ENCODE measurements around the gene RNF227. TPM values are rescaled to one million over a fixed set of nuclear protein-coding genes. Genes with fewer than 3 reads are reported as not detected.

Gene RNF227
- total and polyA plus RNA-seq, 2 of the 13 experiments (the other 11 are each of a cell fraction or from before 2014, with no cell fraction given), result 0.20 to 0.79 TPM

DNA sequence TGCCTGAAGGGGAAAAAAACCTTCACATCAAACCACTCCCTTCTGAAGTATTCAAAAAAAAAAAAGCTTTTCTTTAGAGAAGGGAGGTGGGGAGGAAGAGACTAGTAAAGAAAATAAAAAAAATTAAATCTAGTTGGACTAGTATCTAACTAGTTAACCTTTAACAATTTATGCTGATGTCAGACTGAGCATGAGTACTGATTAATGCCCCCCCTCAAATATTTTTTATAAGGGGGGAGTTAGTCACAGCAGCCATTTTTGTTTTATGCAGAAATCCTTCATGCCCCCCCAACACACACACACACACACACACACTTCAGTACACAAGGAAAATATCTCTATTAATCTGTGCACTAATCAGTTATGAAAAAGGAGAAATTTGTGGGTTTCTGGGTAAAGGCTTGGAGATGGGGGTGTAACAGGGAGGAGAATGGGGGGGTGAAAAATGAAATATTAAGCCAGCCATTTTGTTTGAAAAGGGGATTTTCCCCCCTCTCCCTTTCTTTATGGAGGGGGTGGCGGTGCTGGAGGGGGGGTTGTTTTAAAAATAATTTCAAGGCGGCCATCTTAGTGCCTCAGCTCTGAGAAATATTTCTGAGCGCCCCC, 32.2 kb downstream of the RNF227 start:
- intact Hi-C loops (cut with micrococcal nuclease; ENCODE audit: unreplicated experiment) (no loop called here), in situ Hi-C loops (cut with HindIII; ENCODE audit: extremely low pct_ligation_motif_present, low pct_unique_long_range_greater_than_20kb) (no loop called here)
- Histone ChIP-seq H3K4me3 (replicated peaks in 1 of 3; ENCODE audit: insufficient read depth in 1 of 3, low read depth in 2 of 3, low read length in 3 of 3) (no peak overlapping the region), H3K9me3 (ENCODE audit: low read length) (no peaks in the 10 kb centered on the region), H3K36me3 (replicated peaks in 1 of 2; ENCODE audit: control insufficient read depth in 1 of 2, insufficient read depth in 2 of 2, low read length in 2 of 2) (no peaks in the 10 kb centered on the region), H3K27me3 (ENCODE audit: control insufficient read depth in 1 of 2, insufficient read depth in 2 of 2, low read length in 2 of 2) (peaks cover 1 to 22% of the 10 kb centered on the region in 2 experiments; a peak in 2 of 5 replicates), H3K27ac (ENCODE audit: extremely low read length, insufficient read depth, low read length) (no peak overlapping the region), H2AFZ (ENCODE audit: low read length) (no peak overlapping the region), H3K9ac (ENCODE audit: insufficient read depth, low read depth, low read length) (no peak overlapping the region), H4K20me1 (ENCODE audit: insufficient read depth, low read length) (no peaks in the 10 kb centered on the region), H3K79me2 (ENCODE audit: insufficient read depth, low read length) (no peaks in the 10 kb centered on the region), H3K4me2 (ENCODE audit: low read depth, low read length) (no peak overlapping the region), H3K4me1 (ENCODE audit: insufficient read depth, low read length) (peaks cover 49% of the 10 kb centered on the region)
- DNase-seq (ENCODE audit: low spot score), result no peak
- BruUV-seq (replicated peaks), result no TSS peak
- TF ChIP-seq CREB3 (CRISPR knock-in tag; IDR thresholded peaks at IDR 0.05) (no peak), ZBTB21 (CRISPR knock-in tag; IDR thresholded peaks at IDR 0.05) (no peak), POLR2AphosphoS2 (IDR thresholded peaks at IDR 0.05; ENCODE audit: low read depth, low read length) (no peak), RARG (CRISPR knock-in tag; IDR thresholded peaks at IDR 0.05; ENCODE audit: low read depth) (no peak)
- TF ChIP-seq, protein P1, sequence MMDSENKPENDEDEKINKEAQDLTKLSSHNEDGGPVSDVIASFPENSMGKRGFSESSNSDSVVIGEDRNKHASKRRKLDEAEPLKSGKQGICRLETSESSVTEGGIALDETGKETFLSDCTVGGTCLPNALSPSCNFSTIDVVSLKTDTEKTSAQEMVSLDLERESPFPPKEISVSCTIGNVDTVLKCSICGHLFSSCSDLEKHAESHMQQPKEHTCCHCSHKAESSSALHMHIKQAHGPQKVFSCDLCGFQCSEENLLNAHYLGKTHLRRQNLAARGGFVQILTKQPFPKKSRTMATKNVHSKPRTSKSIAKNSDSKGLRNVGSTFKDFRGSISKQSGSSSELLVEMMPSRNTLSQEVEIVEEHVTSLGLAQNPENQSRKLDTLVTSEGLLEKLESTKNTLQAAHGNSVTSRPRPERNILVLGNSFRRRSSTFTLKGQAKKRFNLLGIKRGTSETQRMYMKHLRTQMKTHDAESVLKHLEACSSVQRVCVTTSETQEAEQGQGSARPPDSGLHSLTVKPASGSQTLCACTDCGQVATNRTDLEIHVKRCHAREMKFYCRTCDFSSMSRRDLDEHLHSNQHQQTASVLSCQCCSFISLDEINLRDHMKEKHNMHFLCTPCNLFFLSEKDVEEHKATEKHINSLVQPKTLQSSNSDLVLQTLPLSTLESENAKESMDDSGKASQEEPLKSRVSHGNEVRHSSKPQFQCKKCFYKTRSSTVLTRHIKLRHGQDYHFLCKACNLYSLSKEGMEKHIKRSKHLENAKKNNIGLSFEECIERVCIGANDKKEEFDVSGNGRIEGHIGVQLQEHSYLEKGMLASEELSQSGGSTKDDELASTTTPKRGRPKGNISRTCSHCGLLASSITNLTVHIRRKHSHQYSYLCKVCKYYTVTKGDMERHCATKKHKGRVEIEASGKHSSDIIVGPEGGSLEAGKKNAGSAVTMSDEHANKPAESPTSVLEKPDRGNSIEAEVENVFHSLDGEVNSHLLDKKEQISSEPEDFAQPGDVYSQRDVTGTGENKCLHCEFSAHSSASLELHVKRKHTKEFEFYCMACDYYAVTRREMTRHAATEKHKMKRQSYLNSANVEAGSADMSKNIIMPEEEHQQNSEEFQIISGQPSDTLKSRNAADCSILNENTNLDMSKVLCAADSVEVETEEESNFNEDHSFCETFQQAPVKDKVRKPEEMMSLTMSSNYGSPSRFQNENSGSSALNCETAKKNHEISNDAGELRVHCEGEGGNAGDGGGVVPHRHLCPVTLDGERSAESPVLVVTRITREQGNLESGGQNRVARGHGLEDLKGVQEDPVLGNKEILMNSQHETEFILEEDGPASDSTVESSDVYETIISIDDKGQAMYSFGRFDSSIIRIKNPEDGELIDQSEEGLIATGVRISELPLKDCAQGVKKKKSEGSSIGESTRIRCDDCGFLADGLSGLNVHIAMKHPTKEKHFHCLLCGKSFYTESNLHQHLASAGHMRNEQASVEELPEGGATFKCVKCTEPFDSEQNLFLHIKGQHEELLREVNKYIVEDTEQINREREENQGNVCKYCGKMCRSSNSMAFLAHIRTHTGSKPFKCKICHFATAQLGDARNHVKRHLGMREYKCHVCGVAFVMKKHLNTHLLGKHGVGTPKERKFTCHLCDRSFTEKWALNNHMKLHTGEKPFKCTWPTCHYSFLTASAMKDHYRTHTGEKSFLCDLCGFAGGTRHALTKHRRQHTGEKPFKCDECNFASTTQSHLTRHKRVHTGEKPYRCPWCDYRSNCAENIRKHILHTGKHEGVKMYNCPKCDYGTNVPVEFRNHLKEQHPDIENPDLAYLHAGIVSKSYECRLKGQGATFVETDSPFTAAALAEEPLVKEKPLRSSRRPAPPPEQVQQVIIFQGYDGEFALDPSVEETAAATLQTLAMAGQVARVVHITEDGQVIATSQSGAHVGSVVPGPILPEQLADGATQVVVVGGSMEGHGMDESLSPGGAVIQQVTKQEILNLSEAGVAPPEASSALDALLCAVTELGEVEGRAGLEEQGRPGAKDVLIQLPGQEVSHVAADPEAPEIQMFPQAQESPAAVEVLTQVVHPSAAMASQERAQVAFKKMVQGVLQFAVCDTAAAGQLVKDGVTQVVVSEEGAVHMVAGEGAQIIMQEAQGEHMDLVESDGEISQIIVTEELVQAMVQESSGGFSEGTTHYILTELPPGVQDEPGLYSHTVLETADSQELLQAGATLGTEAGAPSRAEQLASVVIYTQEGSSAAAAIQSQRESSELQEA (CRISPR knock-in tag; IDR thresholded peaks at IDR 0.05; ENCODE audit: not compliant biosample characterization), result no peak
- no peak for ATAC-seq
- FAIRE-seq, result no peak
- 82% methylated on average over 3 of the region's 3 CpGs for WGBS (ENCODE audit: low lambda C conversion rate)
- ChIA-PET POLR2A (no interaction called here), CTCF (ENCODE audit: low intra/inter-chr PET ratio, low total read pairs) (no interaction called here)
